Neutrophil (primary cell): Measurements from ENCODE around the gene B4GALNT1.
"Not testable (repeated sequence)": the region's sequence is repeated elsewhere in the genome, so short reads cannot be mapped to it uniquely, and the experiment has no call there.

Source experiments
- H3K27ac ChIP-seq: fragments of 200-600 bp; sonication (generic); 2 replicates; pipeline ENCODE4 v1.5.1; 2016; ENCODE audit warnings: mild to moderate bottlenecking, moderate library complexity
- H3K27me3 ChIP-seq: fragments of 200-600 bp; sonication (generic); 2 replicates; pipeline ENCODE4 v1.6.0; 2016; ENCODE audit warnings: mild to moderate bottlenecking
- H3K36me3 ChIP-seq: fragments of 200-600 bp; sonication (generic); 2 replicates; pipeline ENCODE4 v1.5.1; 2017
- H3K4me1 ChIP-seq, 2 experiments: fragments of 200-600 bp in 1 of 2; sonication (generic) in 1 of 2; 1 replicate in 1 of 2; 2 replicates in 1 of 2; pipeline versions ENCODE4 v1.5.1 to v1.6.1; 2013 to 2016; ENCODE audit warnings: low read depth in 1 of 2, low read length in 1 of 2, mild to moderate bottlenecking in 1 of 2, moderate library complexity in 1 of 2; ENCODE audit not compliant: control insufficient read depth in 1 of 2, insufficient read depth in 1 of 2
- H3K4me3 ChIP-seq, 2 experiments: fragments of 200-600 bp in 1 of 2; sonication (generic) in 1 of 2; 1 replicate in 1 of 2; 2 replicates in 1 of 2; pipeline ENCODE4 v1.5.1; 2013 to 2016; ENCODE audit warnings: low read depth in 1 of 2, low read length in 1 of 2, mild to moderate bottlenecking in 1 of 2, moderate library complexity in 1 of 2
- H3K9me3 ChIP-seq: fragments of 200-600 bp; sonication (generic); 2 replicates; pipeline ENCODE4 v1.5.1; 2016
- TF ChIP-seq, protein P1 (sequence below): fragments of 200-600 bp; sonication (generic); IDR thresholded peaks from 2 replicates; pipeline ENCODE4 v1.5.1; 2016; ENCODE audit warnings: antibody characterized with exemption

The B4GALNT1 gene

DNA sequence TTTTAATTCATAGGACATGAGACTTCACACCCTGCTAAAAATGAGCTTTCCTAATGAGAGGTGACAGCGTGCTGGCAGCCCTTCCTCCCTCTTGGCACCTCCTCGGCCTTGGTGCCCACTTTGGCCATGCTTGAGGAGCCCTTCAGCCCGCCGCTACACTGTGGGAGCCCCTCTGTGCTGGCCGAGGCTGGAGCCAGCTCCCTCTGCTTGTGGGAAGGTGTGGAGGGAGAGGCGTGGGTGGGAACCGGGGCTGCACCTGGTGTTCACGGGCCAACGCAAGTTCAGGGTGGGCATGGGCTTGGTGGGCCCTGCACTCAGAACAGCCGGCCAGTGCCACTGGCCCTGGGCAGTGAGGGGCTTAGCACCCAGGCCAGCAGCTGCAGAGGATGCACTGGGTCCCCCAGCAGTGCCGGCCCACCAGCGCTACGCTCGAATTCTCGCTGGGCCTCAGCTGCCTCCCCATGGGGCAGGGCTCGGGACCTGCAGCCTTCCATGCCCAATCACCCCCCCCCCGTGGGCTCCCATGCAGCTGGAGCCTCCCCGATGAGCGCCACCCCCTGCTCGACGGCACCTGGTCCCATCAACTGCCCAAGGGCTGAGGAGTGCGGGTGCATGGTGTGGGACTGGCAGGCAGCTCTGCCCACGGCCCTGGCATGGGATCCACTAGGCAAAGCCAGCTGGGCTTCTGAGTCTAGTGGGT lies 22.7 kb upstream of the B4GALNT1 start:
- peaks cover 5% of the 10 kb centered on the region for H3K9me3 ChIP-seq
- H3K27me3 ChIP-seq, result peaks cover 31% of the 10 kb centered on the region
- H3K4me3 ChIP-seq, result no peak overlapping the region
- TF ChIP-seq, protein P1, sequence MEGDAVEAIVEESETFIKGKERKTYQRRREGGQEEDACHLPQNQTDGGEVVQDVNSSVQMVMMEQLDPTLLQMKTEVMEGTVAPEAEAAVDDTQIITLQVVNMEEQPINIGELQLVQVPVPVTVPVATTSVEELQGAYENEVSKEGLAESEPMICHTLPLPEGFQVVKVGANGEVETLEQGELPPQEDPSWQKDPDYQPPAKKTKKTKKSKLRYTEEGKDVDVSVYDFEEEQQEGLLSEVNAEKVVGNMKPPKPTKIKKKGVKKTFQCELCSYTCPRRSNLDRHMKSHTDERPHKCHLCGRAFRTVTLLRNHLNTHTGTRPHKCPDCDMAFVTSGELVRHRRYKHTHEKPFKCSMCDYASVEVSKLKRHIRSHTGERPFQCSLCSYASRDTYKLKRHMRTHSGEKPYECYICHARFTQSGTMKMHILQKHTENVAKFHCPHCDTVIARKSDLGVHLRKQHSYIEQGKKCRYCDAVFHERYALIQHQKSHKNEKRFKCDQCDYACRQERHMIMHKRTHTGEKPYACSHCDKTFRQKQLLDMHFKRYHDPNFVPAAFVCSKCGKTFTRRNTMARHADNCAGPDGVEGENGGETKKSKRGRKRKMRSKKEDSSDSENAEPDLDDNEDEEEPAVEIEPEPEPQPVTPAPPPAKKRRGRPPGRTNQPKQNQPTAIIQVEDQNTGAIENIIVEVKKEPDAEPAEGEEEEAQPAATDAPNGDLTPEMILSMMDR, result no peak
- no peaks in the 10 kb centered on the region for H3K36me3 ChIP-seq
- no peaks in the 10 kb centered on the region for H3K4me1 ChIP-seq
- no peak overlapping the region for H3K27ac ChIP-seq

DNA sequence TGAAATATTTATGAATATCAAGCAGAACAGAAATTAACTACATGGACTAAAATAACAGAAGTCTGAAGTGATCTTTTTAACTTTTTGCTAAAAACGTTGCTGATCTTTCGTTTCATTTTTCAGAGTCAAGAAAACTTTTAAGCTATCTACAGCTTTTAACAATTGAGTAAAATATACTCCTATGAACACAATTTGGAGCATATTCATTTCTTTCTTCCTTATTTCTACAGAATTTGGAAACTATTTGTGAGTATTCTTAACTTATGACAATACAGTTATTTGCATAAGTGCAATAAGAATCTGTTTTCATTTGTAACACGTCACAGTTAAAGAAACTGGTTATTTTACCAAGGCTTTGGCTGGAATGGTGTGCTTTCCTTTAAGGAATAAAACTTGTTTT lies 21.0 kb upstream of the B4GALNT1 start:
- TF ChIP-seq, protein P1, result no peak
- H3K9me3 ChIP-seq, result peaks cover 5% of the 10 kb centered on the region
- no peak overlapping the region for H3K4me3 ChIP-seq
- no peak overlapping the region for H3K27ac ChIP-seq
- no peaks in the 10 kb centered on the region for H3K36me3 ChIP-seq
- peaks cover 24% of the 10 kb centered on the region for H3K27me3 ChIP-seq
- no peaks in the 10 kb centered on the region for H3K4me1 ChIP-seq

DNA sequence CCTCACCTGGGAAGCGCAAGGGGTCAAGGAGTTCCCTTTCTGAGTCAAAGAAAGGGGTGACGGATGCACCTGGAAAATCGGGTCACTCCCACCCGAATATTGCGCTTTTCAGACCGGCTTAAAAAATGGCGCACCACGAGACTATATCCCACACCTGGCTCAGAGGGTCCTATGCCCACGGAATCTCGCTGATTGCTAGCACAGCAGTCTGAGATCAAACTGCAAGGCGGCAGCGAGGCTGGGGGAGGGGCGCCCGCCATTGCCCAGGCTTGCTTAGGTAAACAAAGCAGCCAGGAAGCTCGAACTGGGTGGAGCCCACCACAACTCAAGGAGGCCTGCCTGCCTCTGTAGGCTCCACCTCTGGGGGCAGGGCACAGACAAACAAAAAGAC lies 13.7 kb upstream of the B4GALNT1 start:
- H3K27me3 ChIP-seq, result peaks cover 12% of the 10 kb centered on the region
- H3K27ac ChIP-seq, H3K36me3 ChIP-seq, H3K4me3 ChIP-seq, H3K4me1 ChIP-seq: not testable (repeated sequence)
- peaks cover 16% of the 10 kb centered on the region for H3K9me3 ChIP-seq

DNA sequence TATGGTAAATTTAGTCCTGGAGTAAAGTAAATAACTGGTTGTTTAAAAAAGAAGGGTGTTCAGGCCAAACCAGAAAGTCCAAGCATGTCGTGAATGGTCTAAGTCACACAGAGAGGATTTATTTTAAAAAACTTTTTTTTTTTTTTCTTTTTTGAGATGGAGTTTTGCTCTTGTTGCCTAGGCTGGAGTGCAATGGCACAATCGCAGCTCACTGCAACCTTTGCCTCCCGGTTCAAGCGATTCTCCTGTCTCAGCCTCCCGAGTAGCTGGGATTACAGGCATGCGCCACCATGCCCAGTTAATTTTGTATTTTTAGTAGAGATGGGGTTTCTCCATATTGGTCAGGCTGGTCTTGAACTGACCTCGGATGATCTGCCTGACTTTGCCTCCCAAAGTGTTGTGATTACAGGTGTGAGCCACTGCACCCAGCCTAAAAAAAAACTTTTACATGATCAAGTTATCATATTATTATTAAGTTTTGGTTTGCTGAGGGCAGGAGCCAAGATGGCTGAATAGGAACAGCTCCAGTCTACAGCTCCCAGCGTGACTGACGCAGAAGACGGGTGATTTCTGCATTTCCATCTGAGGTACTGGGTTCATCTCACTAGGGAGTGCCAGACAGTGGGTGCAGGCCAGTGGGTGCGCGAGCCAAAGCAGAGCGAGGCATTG lies 13.1 kb upstream of the B4GALNT1 start:
- Histone ChIP-seq H3K9me3 (peaks cover 16% of the 10 kb centered on the region), H3K27me3 (peaks cover 17% of the 10 kb centered on the region)

DNA sequence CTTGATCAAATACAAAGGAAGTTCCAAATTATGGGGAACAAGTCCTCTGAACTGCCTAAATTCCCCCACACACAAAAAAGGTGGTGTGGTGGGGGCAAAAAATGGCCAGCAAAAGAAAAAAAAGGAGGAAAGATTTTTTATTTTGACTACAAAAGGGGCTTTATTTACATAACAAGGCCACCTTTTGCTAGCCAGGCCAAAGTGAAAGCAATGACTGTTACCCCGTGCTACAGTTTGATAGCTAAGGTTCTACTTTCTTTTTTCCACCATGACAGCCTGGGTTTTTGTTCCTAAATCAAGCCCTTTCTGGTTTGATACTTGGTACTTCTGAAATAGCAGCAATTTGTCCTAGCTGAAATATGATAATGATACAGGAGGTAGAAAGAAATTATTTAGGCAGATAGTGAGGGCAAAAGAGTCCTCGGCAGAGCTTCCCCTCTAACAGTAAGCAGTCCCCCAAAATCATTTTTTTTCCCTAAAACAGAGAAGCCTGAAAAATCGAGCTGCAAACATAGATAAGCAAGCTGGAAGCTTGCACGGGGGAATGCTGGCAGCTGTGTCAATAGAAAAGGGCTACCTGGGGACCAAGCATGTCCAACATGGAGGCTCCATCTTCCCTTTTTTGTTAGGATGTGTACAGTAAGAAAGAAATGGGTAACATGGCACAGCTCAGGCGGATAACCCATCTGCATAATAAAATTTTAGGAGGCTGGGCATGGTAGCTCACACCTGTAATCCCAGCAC lies 8.9 kb upstream of the B4GALNT1 start:
- TF ChIP-seq, protein P1, result no peak
- Histone ChIP-seq H3K36me3 (no peaks in the 10 kb centered on the region), H3K27ac (no peak overlapping the region), H3K9me3 (peaks cover 16% of the 10 kb centered on the region), H3K27me3 (peaks cover 58% of the 10 kb centered on the region), H3K4me3 (no peak overlapping the region), H3K4me1 (no peaks in the 10 kb centered on the region)

More for the DNA sequence above, 13.1 kb upstream of the B4GALNT1 start:
- H3K36me3 ChIP-seq, H3K4me1 ChIP-seq, H3K4me3 ChIP-seq, H3K27ac ChIP-seq: not testable (repeated sequence)

DNA sequence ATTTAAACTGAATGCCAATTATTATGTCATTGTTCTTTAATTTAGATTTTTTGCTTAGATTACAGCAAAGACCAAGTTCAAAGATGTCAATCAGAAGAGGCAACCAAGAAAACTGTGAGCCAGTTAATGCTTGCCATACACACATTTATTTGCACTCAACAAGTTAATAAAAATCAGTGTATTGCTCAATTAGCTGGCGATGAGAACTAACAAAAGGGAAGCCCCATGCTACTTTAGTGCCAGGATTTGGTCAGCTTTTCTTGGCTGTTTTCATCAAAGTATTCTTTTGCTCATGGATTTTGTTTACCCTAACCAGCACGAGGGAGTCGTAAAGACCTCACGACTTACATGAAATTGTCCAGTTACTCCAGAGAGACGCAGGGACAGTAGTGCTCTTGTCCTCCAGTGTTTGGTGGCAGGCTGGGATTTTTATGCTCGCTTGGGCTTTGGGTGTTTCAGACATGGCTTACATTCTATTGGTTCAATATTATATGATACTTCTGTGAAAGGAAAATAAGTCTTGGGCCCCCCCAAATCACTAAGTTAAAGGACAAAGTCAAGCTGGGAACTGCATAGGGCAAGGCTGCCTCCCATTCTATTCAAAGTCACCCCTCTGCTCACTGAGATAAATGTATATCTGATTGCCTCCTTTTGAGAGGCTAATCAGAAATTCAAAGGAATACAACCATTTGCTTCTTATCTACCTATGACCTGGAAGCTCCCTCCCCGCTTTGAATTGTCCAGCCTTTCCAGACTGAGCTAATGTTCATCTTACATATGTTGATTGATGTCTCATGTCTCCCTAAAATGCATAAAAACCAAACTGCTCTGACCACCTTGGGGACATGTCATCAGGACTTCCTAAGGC lies 7.4 kb upstream of the B4GALNT1 start:
- Histone ChIP-seq H3K4me1 (no peaks in the 10 kb centered on the region), H3K9me3 (peaks cover 8% of the 10 kb centered on the region), H3K27me3 (peaks cover 72% of the 10 kb centered on the region), H3K27ac (no peak overlapping the region), H3K36me3 (no peaks in the 10 kb centered on the region), H3K4me3 (no peak overlapping the region)
- TF ChIP-seq, protein P1, result no peak
